Measurements from ENCODE around the gene DIPK1C. TPM values are rescaled to one million over a fixed set of nuclear protein-coding genes. Genes with fewer than 3 reads are reported as not detected.

The DIPK1C gene
- total RNA-seq, 1 experiment from 2014 or later: not detected

GRCh38 chr18:74419761-74420160 lies 37.3 kb downstream of the DIPK1C start:
- POLR2A ChIA-PET: no interaction called here
- BruUV-seq (replicated peaks): no TSS peak

More at GRCh38 chr18:74419761-74420160, 37.3 kb downstream of the DIPK1C start:
- no peak overlapping the region for H3K27ac ChIP-seq (ENCODE audit: low read depth, low read length)
- H4K20me1 ChIP-seq (ENCODE audit: insufficient read depth): no peaks in the 10 kb centered on the region
- no peaks in the 10 kb centered on the region for H3K79me2 ChIP-seq (ENCODE audit: insufficient read depth, low read length)
- DNase-seq (ENCODE audit: low read depth, low spot score) (no peak), ATAC-seq (no peak)
- no peaks in the 10 kb centered on the region for H3K9me3 ChIP-seq (ENCODE audit: control insufficient read depth in 1 of 2, insufficient read depth in 1 of 2, low read depth in 1 of 2, low read length in 2 of 2)
- H3K9ac ChIP-seq (ENCODE audit: low read length): no peak overlapping the region
- CTCF ChIA-PET: no interaction called here
- H3K4me3 ChIP-seq (replicated peaks in 1 of 2; ENCODE audit: low read depth in 1 of 2, low read length in 2 of 2): no peak overlapping the region
- intact Hi-C loops (cut with micrococcal nuclease): no loop called here
- H3K4me2 ChIP-seq (ENCODE audit: low read length): no peak overlapping the region
- RAD21 ChIA-PET (ENCODE audit: low non-redundant PET in 1 of 2, low total read pairs in 2 of 2, uncharacterized antibody in 2 of 2, unreplicated experiment in 2 of 2): no interaction called here
- TF ChIP-seq RAD21 (IDR thresholded peaks at IDR 0.05; ENCODE audit: low read depth) (no peak), ZFX (IDR thresholded peaks at IDR 0.05) (no peak), ELF1 (IDR thresholded peaks at IDR 0.05; ENCODE audit: borderline replicate concordance, low read depth) (no peak), SRF (IDR thresholded peaks at IDR 0.05; ENCODE audit: low read depth) (no peak), ZNF274 (IDR thresholded peaks at IDR 0.05; ENCODE audit: low read depth, low read length) (no peak), EZH2 (IDR thresholded peaks at IDR 0.05) (no peak), JUND (IDR thresholded peaks at IDR 0.05) (no peak), POLR2AphosphoS5 (IDR thresholded peaks at IDR 0.05; ENCODE audit: low read depth, low read length) (no peak), FOSL1 (IDR thresholded peaks at IDR 0.05; ENCODE audit: low read depth) (no peak), EGR1 (IDR thresholded peaks at IDR 0.05; ENCODE audit: low read depth) (no peak), POLR2A (IDR thresholded peaks at IDR 0.05; ENCODE audit: borderline replicate concordance, extremely low read depth, insufficient read depth, insufficient read length) (no peak), SIN3A (IDR thresholded peaks at IDR 0.05; ENCODE audit: low read depth) (no peak), CEBPB (IDR thresholded peaks at IDR 0.05; ENCODE audit: low read depth) (no peak), CBX3 (IDR thresholded peaks at IDR 0.05; ENCODE audit: low read depth) (no peak), REST (IDR thresholded peaks at IDR 0.05; ENCODE audit: low read depth) (no peak)
- TF ChIP-seq, protein P1, sequence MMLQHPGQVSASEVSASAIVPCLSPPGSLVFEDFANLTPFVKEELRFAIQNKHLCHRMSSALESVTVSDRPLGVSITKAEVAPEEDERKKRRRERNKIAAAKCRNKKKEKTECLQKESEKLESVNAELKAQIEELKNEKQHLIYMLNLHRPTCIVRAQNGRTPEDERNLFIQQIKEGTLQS (IDR thresholded peaks at IDR 0.05): no peak
- TF ChIP-seq, protein P2, sequence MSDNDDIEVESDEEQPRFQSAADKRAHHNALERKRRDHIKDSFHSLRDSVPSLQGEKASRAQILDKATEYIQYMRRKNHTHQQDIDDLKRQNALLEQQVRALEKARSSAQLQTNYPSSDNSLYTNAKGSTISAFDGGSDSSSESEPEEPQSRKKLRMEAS (IDR thresholded peaks at IDR 0.05): no peak
- H2AFZ ChIP-seq (ENCODE audit: low read depth, low read length, poor library complexity, severe bottlenecking): no peak overlapping the region
- no peaks in the 10 kb centered on the region for H3K9me2 ChIP-seq (ENCODE audit: insufficient read depth)
- peaks cover 50% of the 10 kb centered on the region; the same call in 1 of the 2 replicates for H3K27me3 ChIP-seq (ENCODE audit: insufficient read depth, low read length)
- no peaks in the 10 kb centered on the region for H3K36me3 ChIP-seq (ENCODE audit: control insufficient read depth in 1 of 2, insufficient read depth in 2 of 2, low read length in 2 of 2)
- no peaks in the 10 kb centered on the region for H3K4me1 ChIP-seq (ENCODE audit: control insufficient read depth in 1 of 2, insufficient read depth in 2 of 2, low read length in 2 of 2)
